Tibial nerve (tissue), 3 donors: ENCODE results near the gene FCGR3A.
"Not testable (repeated sequence)": the region's sequence is repeated elsewhere in the genome, so short reads cannot be mapped to it uniquely, and the experiment has no call there.

ENCODE experiments used
- CTCF ChIP-seq, 5 experiments: fragments of 200-600 bp in 3 of 5; fragments of 450-650 bp in 2 of 5; sonication (generic) in 3 of 5; IDR thresholded peaks; one replicate each; pipeline ENCODE4 v1.5.1; 2016 to 2019; ENCODE audit warnings: antibody characterized with exemption in 5 of 5, mild to moderate bottlenecking in 3 of 5, moderate library complexity in 2 of 5
- POLR2A ChIP-seq, 2 donors: fragments of 450-650 bp; IDR thresholded peaks; one replicate each; pipeline ENCODE4 v1.6.1; 2017; ENCODE audit warnings: antibody characterized with exemption in 2 of 2, mild to moderate bottlenecking in 2 of 2, moderate library complexity in 2 of 2

GRCh38 chr1:161580879-161581537 is 31.4 kb upstream of the FCGR3A start:
- not testable (repeated sequence) for TF ChIP-seq POLR2A, CTCF (IDR thresholded peaks at IDR 0.05)
